Esophagus muscularis mucosa (tissue), 4 donors: ENCODE measurements around the gene CABP7. TPM values are rescaled to one million over a fixed set of nuclear protein-coding genes. Genes with fewer than 3 reads are reported as not detected.

Experiments used
- DNase-seq: peaks from one replicate; pipeline ENCODE4 v3.0.0-alpha.2; 2017; ENCODE audit errors: extremely low spot score
- H3K27ac ChIP-seq, 4 donors: fragments of 200-600 bp; sonication (generic); replicated peaks in 1 of 4; 1 replicate in 3 of 4; 2 replicates in 1 of 4; pipeline ENCODE4 v1.5.1; 2016 to 2019; ENCODE audit warnings: mild to moderate bottlenecking in 1 of 4
- H3K27me3 ChIP-seq, 4 donors: fragments of 200-600 bp; sonication (generic); one replicate each; pipeline versions ENCODE4 v1.5.1 to v1.6.0; 2016 to 2019
- H3K36me3 ChIP-seq, 4 donors: fragments of 200-600 bp; sonication (generic); one replicate each; pipeline ENCODE4 v1.5.1; 2016 to 2019
- H3K4me1 ChIP-seq, 4 donors: fragments of 200-600 bp; sonication (generic); one replicate each; pipeline ENCODE4 v1.5.1; 2016 to 2019
- H3K4me3 ChIP-seq, 4 donors: fragments of 200-600 bp; sonication (generic); 1 replicate in 2 of 4; 2 replicates in 2 of 4; pipeline ENCODE4 v1.5.1; 2016 to 2019; ENCODE audit warnings: mild to moderate bottlenecking in 4 of 4, moderate library complexity in 1 of 4
- H3K9me3 ChIP-seq, 4 donors: fragments of 200-600 bp; sonication (generic); 1 replicate in 3 of 4; 2 replicates in 1 of 4; pipeline ENCODE4 v1.5.1; 2016 to 2019
- CTCF ChIP-seq, 3 experiments: fragments of 200-600 bp in 2 of 3; fragments of 450-650 bp in 1 of 3; sonication (generic) in 2 of 3; IDR thresholded peaks; one replicate each; pipeline ENCODE4 v1.5.1; 2017 to 2019; ENCODE audit warnings: antibody characterized with exemption in 3 of 3, mild to moderate bottlenecking in 2 of 3, moderate library complexity in 1 of 3
- EP300 ChIP-seq: sonication (generic); formaldehyde crosslinking; IDR thresholded peaks from one replicate; pipeline ENCODE4 v1.6.1; 2017; ENCODE audit warnings: antibody characterized with exemption
- POLR2A ChIP-seq: fragments of 450-650 bp; IDR thresholded peaks from one replicate; pipeline ENCODE4 v1.6.1; 2017; ENCODE audit warnings: antibody characterized with exemption, moderate library complexity, mild to moderate bottlenecking, low read depth
- POLR2AphosphoS5 ChIP-seq, 2 donors: sonication (generic); formaldehyde crosslinking; IDR thresholded peaks; one replicate each; pipeline ENCODE4 v1.6.1; 2017; ENCODE audit warnings: antibody characterized with exemption in 2 of 2
- WGBS: methylation state at CpG from one replicate; pipeline ENCODE4 v1.1.5; 2018; 5-methylcytosine and 5-hydroxymethylcytosine counted together
- intact Hi-C: fragments of 100-400 bp; cut with DNase I; formaldehyde crosslinking; loops from one replicate; pipeline ENCODE4 v1.15.1; 2023
- total RNA-seq, 4 donors: library from RNA; depleted of rRNA; stranded (reverse); fragments of >200 nt; gene quantifications; one replicate each; pipeline versions ENCODE4 v1.1.0 to v1.2.1, GENCODE V29; 2016

Gene CABP7
- total RNA-seq, 4 donors from 2014 or later: under 0.01 to 0.99 (median 0.54) TPM

- intact Hi-C loops: no loop called here
- no peak for TF ChIP-seq POLR2AphosphoS5 (IDR thresholded peaks at IDR 0.05)
- TF ChIP-seq POLR2A: no peak
- TF ChIP-seq CTCF (IDR thresholded peaks at IDR 0.05): no peak
- no peak for TF ChIP-seq EP300
- peaks cover 23 to 66% (median 49%) of the 10 kb centered on the region in 4 donors for H3K36me3 ChIP-seq
Measured at GRCh38 chr22:29695129-29695926, 24.5 kb upstream of the CABP7 start.

GRCh38 chr22:29697853-29698598 is 21.8 kb upstream of the CABP7 start:
- H3K36me3 ChIP-seq: peaks cover 20 to 50% (median 38%) of the 10 kb centered on the region in 4 donors
- no peak for TF ChIP-seq CTCF (IDR thresholded peaks at IDR 0.05)
- TF ChIP-seq EP300: no peak
- no peak for TF ChIP-seq POLR2AphosphoS5 (IDR thresholded peaks at IDR 0.05)
- TF ChIP-seq POLR2A: no peak
- 78% methylated on average over 15 of the region's 16 CpGs for WGBS
- H3K9me3 ChIP-seq: no peaks in the 10 kb centered on the region
- H3K4me1 ChIP-seq: peaks cover 4 to 26% (median 16%) of the 10 kb centered on the region in 4 donors
- no peak for DNase-seq
- intact Hi-C loops: no loop called here
- no peak overlapping the region for H3K27ac ChIP-seq
- peaks cover 0 to 37% (median 1%) of the 10 kb centered on the region in 4 donors for H3K27me3 ChIP-seq
- no peak overlapping the region for H3K4me3 ChIP-seq

More at GRCh38 chr22:29695129-29695926, 24.5 kb upstream of the CABP7 start:
- no peaks in the 10 kb centered on the region for H3K9me3 ChIP-seq
- peaks cover 0 to 11% (median 0%) of the 10 kb centered on the region in 4 donors for H3K27me3 ChIP-seq
- WGBS: 91% methylated on average over 23 of the region's 33 CpGs
- DNase-seq: no peak
- peaks cover 0 to 18% (median under 1%) of the 10 kb centered on the region in 4 donors for H3K4me1 ChIP-seq
- no peak overlapping the region for H3K27ac ChIP-seq
- no peak overlapping the region for H3K4me3 ChIP-seq

- Histone ChIP-seq H3K4me3 (no peak overlapping the region), H3K27me3 (peaks cover 0 to 61% (median 6%) of the 10 kb centered on the region in 4 donors), H3K4me1 (peaks cover 7 to 44% (median 35%) of the 10 kb centered on the region in 4 donors), H3K9me3 (no peaks in the 10 kb centered on the region), H3K27ac (no peak overlapping the region), H3K36me3 (peaks cover 5 to 28% (median 20%) of the 10 kb centered on the region in 4 donors)
- TF ChIP-seq POLR2A (no peak), CTCF (IDR thresholded peaks at IDR 0.05) (no peak), POLR2AphosphoS5 (IDR thresholded peaks at IDR 0.05) (no peak), EP300 (no peak)
- DNase-seq: no peak
- 63% methylated on average over 15 of the region's 19 CpGs for WGBS
- intact Hi-C loops: no loop called here
Measured at GRCh38 chr22:29700206-29700899, 19.4 kb upstream of the CABP7 start.

GRCh38 chr22:29700900-29701154 is 19.0 kb upstream of the CABP7 start:
- Histone ChIP-seq H3K4me3 (no peak overlapping the region), H3K4me1 (peaks cover 7 to 49% (median 36%) of the 10 kb centered on the region in 4 donors), H3K36me3 (peaks cover under 1 to 23% (median 15%) of the 10 kb centered on the region in 4 donors), H3K27me3 (peaks cover 0 to 66% (median 6%) of the 10 kb centered on the region in 4 donors), H3K9me3 (no peaks in the 10 kb centered on the region), H3K27ac (no peak overlapping the region)
- WGBS: 61% methylated on average over 2 of the region's 9 CpGs
- TF ChIP-seq POLR2AphosphoS5 (IDR thresholded peaks at IDR 0.05): no peak
- no peak for TF ChIP-seq POLR2A
- DNase-seq: no peak
- intact Hi-C loops: no loop called here
